HEK293T (cell line): ENCODE measurements around the gene TTLL9.

ENCODE experiments used
- CTCF ChIA-PET: fragments of 350-600 bp; formaldehyde crosslinking; extraction: SDS; loops from one replicate; lab custom pipeline; 2021; ENCODE audit warnings: antibody characterized with exemption, inconsistent platforms; lab: Yijun Ruan, JAX
- POLR2A ChIA-PET: fragments of 350-600 bp; formaldehyde crosslinking; extraction: SDS; loops from one replicate; lab custom pipeline; 2020; ENCODE audit warnings: antibody characterized with exemption, inconsistent platforms; lab: Yijun Ruan, JAX
- DNase-seq: peaks from one replicate; pipeline ENCODE4 v3.0.0; 2012; ENCODE audit warnings: mixed read lengths; ENCODE audit errors: extremely low spot score
- ARNT ChIP-seq: fragments of 450-650 bp; IDR thresholded peaks from 2 replicates; pipeline ENCODE4 v1.6.1; 2017; ENCODE audit warnings: mild to moderate bottlenecking
- BHLHE40 ChIP-seq: fragments of 450-650 bp; IDR thresholded peaks from 2 replicates; pipeline ENCODE4 v1.6.1; 2016; ENCODE audit warnings: mild to moderate bottlenecking, moderate library complexity, borderline replicate concordance
- CTBP1 ChIP-seq: fragments of 450-650 bp; IDR thresholded peaks from 2 replicates; pipeline ENCODE4 v1.6.1; 2016; ENCODE audit warnings: borderline replicate concordance
- ELF4 ChIP-seq: fragments of 450-650 bp; IDR thresholded peaks from 2 replicates; pipeline ENCODE4 v1.6.1; 2017; ENCODE audit warnings: antibody characterized with exemption
- FOXA1 ChIP-seq: fragments of 450-650 bp; IDR thresholded peaks from 2 replicates; pipeline ENCODE4 v1.6.1; 2016; ENCODE audit warnings: mild to moderate bottlenecking
- FOXK2 ChIP-seq: fragments of 450-650 bp; IDR thresholded peaks from 2 replicates; pipeline ENCODE4 v1.6.1; 2016; ENCODE audit warnings: mild to moderate bottlenecking
- FOXM1 ChIP-seq: fragments of 450-650 bp; IDR thresholded peaks from 2 replicates; pipeline ENCODE4 v1.6.1; 2017; ENCODE audit warnings: mild to moderate bottlenecking, borderline replicate concordance
- HDGF ChIP-seq: fragments of 450-650 bp; IDR thresholded peaks from 2 replicates; pipeline ENCODE4 v1.6.1; 2017; ENCODE audit warnings: antibody characterized with exemption, borderline replicate concordance
- L3MBTL2 ChIP-seq: fragments of 450-650 bp; conservative IDR thresholded peaks from 2 replicates; pipeline ENCODE4 v1.6.1; 2016; ENCODE audit warnings: mild to moderate bottlenecking
- LEF1 ChIP-seq: fragments of 450-650 bp; IDR thresholded peaks from 2 replicates; pipeline ENCODE4 v1.6.1; 2017; ENCODE audit warnings: mild to moderate bottlenecking, borderline replicate concordance
- NFRKB ChIP-seq: fragments of 450-650 bp; IDR thresholded peaks from 2 replicates; pipeline ENCODE4 v1.6.1; 2016; ENCODE audit warnings: mild to moderate bottlenecking, moderate library complexity
- PKNOX1 ChIP-seq: fragments of 450-650 bp; IDR thresholded peaks from 2 replicates; pipeline ENCODE4 v1.6.1; 2016
- SP1 ChIP-seq: fragments of 450-650 bp; IDR thresholded peaks from 2 replicates; pipeline ENCODE4 v1.6.1; 2017
- SUZ12 ChIP-seq: fragments of 450-650 bp; IDR thresholded peaks from 2 replicates; pipeline ENCODE4 v1.6.1; 2016; ENCODE audit warnings: mild to moderate bottlenecking
- TARDBP ChIP-seq: fragments of 450-650 bp; IDR thresholded peaks from 2 replicates; pipeline ENCODE4 v1.6.1; 2016
- ZNF384 ChIP-seq: fragments of 450-650 bp; IDR thresholded peaks from 2 replicates; pipeline ENCODE4 v1.6.1; 2016

Gene TTLL9

GRCh38 chr20:31853481-31853880 lies 17.0 kb upstream of the TTLL9 start:
- CTCF ChIA-PET: interaction anchor here (0.9 to 3.3 kb wide), 7 partner anchors 30 to 176 kb away, joined by 3 to 22 read pairs (median 6); partner anchors contain the start of gene PDRG1
- no peak for TF ChIP-seq BHLHE40
- POLR2A ChIA-PET: interaction anchor here (1.3 kb wide), 1 partner anchor 98 kb away, joined by 10 read pairs; the partner anchor contains the start of gene PDRG1
- DNase-seq: no peak

- ChIA-PET POLR2A (no interaction called here), CTCF (interaction anchor here (1.1 to 1.7 kb wide), 3 partner anchors 10 to 133 kb away, joined by 4 to 5 read pairs (median 5); partner anchors contain the start of gene PDRG1)
- DNase-seq: no peak
- TF ChIP-seq CTBP1: no peak
- no peak for TF ChIP-seq FOXK2
- no peak for TF ChIP-seq HDGF
- no peak for TF ChIP-seq NFRKB
- TF ChIP-seq ZNF384: no peak
- TF ChIP-seq ARNT: no peak
Observed at GRCh38 chr20:31856516-31856915, 13.9 kb upstream of the TTLL9 start.

GRCh38 chr20:31857861-31858759 lies 12.3 kb upstream of the TTLL9 start:
- TF ChIP-seq FOXK2 (no peak), L3MBTL2 (no peak), HDGF (no peak), PKNOX1 (no peak), TARDBP (no peak), SUZ12 (no peak), NFRKB (no peak), CTBP1 (no peak), LEF1 (no peak), ZNF384 (no peak), FOXA1 (no peak), BHLHE40 (no peak), ELF4 (no peak), FOXM1 (no peak), ARNT (no peak), SP1 (no peak)
- no peak for DNase-seq
- ChIA-PET POLR2A (no interaction called here), CTCF (no interaction called here)

DNA sequence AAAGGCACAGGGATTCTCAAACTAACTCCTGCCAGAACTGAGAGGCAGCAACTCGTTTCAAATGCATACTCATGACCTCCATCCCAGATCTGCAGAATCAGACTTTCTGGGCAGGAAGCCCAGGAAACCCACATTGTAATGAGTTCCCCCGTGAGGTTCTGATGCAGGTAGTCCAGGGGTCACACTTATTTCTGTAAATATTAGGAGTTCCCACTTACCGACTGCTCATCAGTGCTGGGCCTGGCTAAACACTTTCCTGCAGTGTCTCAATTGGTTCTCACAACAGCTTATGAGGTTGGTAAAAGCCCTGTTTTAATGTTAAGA lies 11.7 kb upstream of the TTLL9 start:
- no peak for TF ChIP-seq ZNF384
- TF ChIP-seq NFRKB: no peak
- ChIA-PET POLR2A (no interaction called here), CTCF (no interaction called here)
- DNase-seq: no peak

DNA sequence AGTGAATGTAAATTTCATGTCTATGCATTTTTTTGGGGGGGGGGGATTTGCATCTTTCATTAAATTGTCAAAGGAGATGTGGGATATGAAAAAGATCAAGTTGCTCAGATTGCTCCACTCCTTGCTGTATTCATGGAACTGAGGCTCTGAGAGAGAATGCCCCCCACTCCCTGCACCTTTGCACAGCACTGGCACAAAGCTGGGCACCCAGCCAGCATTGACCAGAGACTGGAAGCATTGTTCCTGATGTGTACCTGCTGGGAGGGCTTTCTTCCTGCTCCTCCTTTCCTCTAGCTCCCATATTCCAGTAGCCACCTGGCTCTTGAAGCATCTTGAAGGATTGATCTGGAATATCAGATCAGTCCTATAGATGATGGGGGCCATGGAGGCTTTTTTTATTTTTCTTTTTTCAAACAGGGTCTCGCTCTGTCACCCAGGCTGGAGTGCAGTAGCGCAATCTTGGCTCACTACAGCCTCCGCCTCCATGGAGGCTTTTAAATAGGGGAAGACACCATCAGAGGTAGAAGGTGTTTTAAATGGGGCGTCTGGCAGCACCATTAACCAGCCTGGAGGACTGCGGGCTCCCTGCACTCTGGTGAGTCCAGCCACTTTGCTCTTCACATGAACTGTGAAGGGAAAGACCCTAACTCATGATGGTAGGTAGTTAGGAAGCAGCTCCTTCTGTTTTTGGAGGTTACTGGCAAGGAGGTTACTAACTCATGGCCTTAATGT lies 11.0 kb upstream of the TTLL9 start:
- POLR2A ChIA-PET: interaction anchor here (1.4 to 1.8 kb wide), 2 partner anchors 10 to 92 kb away, joined by 5 to 7 read pairs; partner anchors contain the start of genes DUSP15, PDRG1 and TTLL9
- CTCF ChIA-PET: interaction anchor here (1.1 to 1.5 kb wide), 2 partner anchors 13 to 172 kb away, joined by 3 to 4 read pairs; no protein-coding TSS in a partner anchor
- no peak for TF ChIP-seq FOXA1
- TF ChIP-seq NFRKB: no peak
- TF ChIP-seq LEF1: no peak
- TF ChIP-seq SP1: no peak
- TF ChIP-seq L3MBTL2: no peak
- no peak for TF ChIP-seq TARDBP
- no peak for TF ChIP-seq HDGF
- no peak for TF ChIP-seq FOXM1
- TF ChIP-seq FOXK2: no peak
- TF ChIP-seq PKNOX1: no peak
- TF ChIP-seq BHLHE40: no peak
- no peak for TF ChIP-seq ARNT
- TF ChIP-seq ZNF384: no peak
- TF ChIP-seq SUZ12: no peak
- TF ChIP-seq ELF4: no peak
- no peak for TF ChIP-seq CTBP1
- no peak for DNase-seq

- POLR2A ChIA-PET: interaction anchor here (1.4 to 1.8 kb wide), 2 partner anchors 10 to 92 kb away, joined by 5 to 7 read pairs; partner anchors contain the start of genes DUSP15, PDRG1 and TTLL9
- TF ChIP-seq ZNF384 (no peak), FOXA1 (no peak), NFRKB (no peak), FOXM1 (no peak), FOXK2 (no peak), PKNOX1 (no peak), TARDBP (no peak), ELF4 (no peak), BHLHE40 (no peak), LEF1 (no peak), ARNT (no peak), CTBP1 (no peak), SP1 (no peak), HDGF (no peak), L3MBTL2 (no peak), SUZ12 (no peak)
- DNase-seq: no peak
- CTCF ChIA-PET: interaction anchor here (1.0 to 1.5 kb wide), 3 partner anchors 13 to 172 kb away, joined by 3 to 4 read pairs (median 3); no protein-coding TSS in a partner anchor
Observed at GRCh38 chr20:31859998-31860380, 10.4 kb upstream of the TTLL9 start.
